Measurements from ENCODE around the gene PROK1. TPM values are rescaled to one million over a fixed set of nuclear protein-coding genes. Genes with fewer than 3 reads are reported as not detected.

The PROK1 gene
- total RNA-seq, 6 experiments from 2014 or later: not detected

DNA sequence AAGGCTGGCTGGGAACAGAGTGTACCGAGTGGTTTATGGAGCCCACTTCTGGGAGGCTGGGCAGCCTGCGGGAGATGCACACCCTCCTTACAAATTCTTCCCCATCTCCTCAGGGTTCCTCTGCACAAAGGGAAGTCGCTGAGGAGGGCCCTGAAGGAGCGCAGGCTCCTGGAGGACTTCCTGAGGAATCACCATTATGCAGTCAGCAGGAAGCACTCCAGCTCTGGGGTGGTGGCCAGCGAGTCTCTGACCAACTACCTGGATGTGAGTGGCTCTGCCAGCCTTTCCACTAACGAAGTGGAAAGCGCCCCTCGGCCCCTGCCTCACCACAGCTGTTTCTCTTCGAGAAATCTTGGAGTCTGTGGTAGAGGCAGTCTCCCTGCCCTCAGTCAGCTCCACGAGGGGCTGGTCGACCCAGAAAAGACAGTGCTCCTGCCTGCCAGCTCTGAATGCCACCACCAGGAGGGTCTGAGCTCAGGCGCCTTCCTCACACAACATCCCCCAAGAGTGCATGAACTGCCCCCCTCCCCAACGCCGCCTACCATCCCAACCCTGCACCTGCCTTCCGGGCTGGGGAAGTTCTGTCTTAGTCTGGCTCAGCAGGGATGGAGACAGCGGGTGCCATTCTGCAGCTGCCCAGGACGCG, 31.8 kb downstream of the PROK1 start:
- Mint-ChIP-seq H3K27ac (no peak overlapping the region), H3K9me3 (no peaks in the 10 kb centered on the region), H3K36me3 (ENCODE audit: low read depth) (no peaks in the 10 kb centered on the region), H3K4me3 (no peak overlapping the region), H3K27me3 (ENCODE audit: insufficient read depth) (peaks cover 52% of the 10 kb centered on the region), H3K4me1 (ENCODE audit: low read depth) (peaks cover 8% of the 10 kb centered on the region)
- DNase-seq: no peak
- TF ChIP-seq, protein P1, sequence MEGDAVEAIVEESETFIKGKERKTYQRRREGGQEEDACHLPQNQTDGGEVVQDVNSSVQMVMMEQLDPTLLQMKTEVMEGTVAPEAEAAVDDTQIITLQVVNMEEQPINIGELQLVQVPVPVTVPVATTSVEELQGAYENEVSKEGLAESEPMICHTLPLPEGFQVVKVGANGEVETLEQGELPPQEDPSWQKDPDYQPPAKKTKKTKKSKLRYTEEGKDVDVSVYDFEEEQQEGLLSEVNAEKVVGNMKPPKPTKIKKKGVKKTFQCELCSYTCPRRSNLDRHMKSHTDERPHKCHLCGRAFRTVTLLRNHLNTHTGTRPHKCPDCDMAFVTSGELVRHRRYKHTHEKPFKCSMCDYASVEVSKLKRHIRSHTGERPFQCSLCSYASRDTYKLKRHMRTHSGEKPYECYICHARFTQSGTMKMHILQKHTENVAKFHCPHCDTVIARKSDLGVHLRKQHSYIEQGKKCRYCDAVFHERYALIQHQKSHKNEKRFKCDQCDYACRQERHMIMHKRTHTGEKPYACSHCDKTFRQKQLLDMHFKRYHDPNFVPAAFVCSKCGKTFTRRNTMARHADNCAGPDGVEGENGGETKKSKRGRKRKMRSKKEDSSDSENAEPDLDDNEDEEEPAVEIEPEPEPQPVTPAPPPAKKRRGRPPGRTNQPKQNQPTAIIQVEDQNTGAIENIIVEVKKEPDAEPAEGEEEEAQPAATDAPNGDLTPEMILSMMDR (IDR thresholded peaks at IDR 0.05): peak; percentile 22; the same call in 1 of the 2 replicates

DNA sequence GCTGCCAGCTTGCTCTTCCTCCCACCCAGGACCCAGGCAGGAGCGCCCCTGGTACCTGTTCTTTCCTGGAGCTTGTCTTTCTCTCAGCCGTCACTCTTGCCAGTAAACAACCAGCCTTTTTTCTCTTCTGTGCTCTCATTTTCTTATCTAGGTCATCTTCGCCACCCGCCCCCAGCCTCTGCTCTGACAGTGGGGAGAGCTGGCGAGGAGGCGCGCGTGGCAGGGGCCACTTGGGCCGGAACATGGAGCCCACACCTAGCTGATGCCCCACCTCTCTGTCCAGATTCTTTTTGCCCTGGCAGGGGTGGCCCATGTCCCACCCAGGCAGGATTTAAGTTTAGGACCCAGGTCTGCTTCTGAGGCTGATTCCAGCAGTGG, 32.3 kb downstream of the PROK1 start:
- H3K36me3 Mint-ChIP-seq (ENCODE audit: low read depth): no peaks in the 10 kb centered on the region
- DNase-seq: no peak
- TF ChIP-seq, protein P1 (IDR thresholded peaks at IDR 0.05): no peak
- no peak overlapping the region for H3K4me3 Mint-ChIP-seq
- no peak overlapping the region for H3K27ac Mint-ChIP-seq
- peaks cover 54% of the 10 kb centered on the region for H3K27me3 Mint-ChIP-seq (ENCODE audit: insufficient read depth)
- 0 out of 2 replicates have a peak, but pooled peaks cover 7% of the 10 kb centered on the region for H3K4me1 Mint-ChIP-seq (ENCODE audit: low read depth)
- no peaks in the 10 kb centered on the region for H3K9me3 Mint-ChIP-seq

DNA sequence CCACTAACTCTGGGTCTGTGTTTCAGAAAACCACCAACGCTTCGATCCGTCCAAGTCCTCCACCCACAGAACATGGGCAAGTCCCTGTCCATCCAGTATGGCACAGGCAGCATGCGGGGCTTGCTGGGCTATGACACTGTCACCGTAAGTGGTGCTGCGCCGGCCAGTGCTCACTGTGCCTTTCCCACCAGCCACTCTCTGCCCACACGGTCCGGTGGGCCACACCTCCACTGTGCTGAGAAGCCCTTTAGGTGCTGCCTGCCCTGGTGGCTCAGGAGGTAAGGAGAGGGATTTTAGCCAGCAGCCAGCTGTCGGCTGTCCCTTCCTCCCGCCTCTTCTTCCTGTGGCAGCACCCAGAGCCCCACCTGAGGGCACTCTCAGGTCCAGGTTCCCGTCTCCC, 33.9 kb downstream of the PROK1 start:
- TF ChIP-seq, protein P1 (IDR thresholded peaks at IDR 0.05): no peak
- Mint-ChIP-seq H3K4me3 (no peak overlapping the region), H3K36me3 (ENCODE audit: low read depth) (no peaks in the 10 kb centered on the region), H3K27ac (no peak overlapping the region), H3K27me3 (ENCODE audit: insufficient read depth) (peaks cover 50% of the 10 kb centered on the region), H3K9me3 (no peaks in the 10 kb centered on the region), H3K4me1 (ENCODE audit: low read depth) (0 out of 2 replicates have a peak, but pooled peaks cover 7% of the 10 kb centered on the region)
- DNase-seq: no peak

DNA sequence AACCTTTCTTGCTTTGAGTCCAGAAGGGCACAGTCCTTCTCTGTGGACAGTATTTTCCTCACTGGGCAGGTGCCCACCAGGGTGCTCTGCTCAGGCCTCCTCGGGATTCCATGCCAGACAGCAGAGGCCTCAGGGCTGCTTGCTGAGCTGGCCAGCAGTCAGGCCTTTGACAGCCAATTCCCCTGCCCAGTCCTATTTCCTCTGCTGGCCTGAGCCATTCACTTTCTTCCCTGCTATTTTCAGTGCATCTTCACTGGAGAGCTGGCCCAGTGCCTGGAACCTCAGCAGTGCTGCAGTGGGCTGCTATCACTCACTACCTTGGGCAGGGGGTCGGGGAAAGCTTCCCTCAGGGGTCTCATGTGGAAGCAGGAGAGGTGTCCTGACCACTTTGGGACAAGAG, 34.8 kb downstream of the PROK1 start:
- Mint-ChIP-seq H3K9me3 (no peaks in the 10 kb centered on the region), H3K4me3 (no peak overlapping the region), H3K4me1 (ENCODE audit: low read depth) (0 out of 2 replicates have a peak, but pooled peaks cover 7% of the 10 kb centered on the region), H3K36me3 (ENCODE audit: low read depth) (no peaks in the 10 kb centered on the region), H3K27ac (no peak overlapping the region), H3K27me3 (ENCODE audit: insufficient read depth) (peaks cover 48% of the 10 kb centered on the region)
- TF ChIP-seq, protein P1 (IDR thresholded peaks at IDR 0.05): no peak
- DNase-seq: no peak

DNA sequence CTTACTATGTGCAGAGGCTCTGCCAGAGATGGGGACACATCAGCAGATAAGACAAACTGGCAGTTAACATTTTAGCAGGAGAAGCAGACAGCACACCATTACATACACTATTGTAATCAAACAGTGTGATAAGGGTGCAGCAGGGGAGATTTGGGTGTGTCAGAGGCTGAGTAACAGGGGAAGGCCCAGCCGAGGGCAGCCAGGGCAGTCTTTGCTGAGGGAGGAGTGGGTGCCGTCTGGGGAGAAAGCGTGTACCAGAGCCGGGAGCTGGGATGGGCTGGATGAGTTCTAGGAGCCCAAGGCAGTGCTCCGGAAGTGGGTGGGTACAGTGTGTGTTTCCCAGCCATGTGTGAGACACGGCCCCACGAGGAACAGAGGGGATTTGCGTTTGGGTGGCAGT, 36.8 kb downstream of the PROK1 start:
- H3K4me1 Mint-ChIP-seq (ENCODE audit: low read depth): 0 out of 2 replicates have a peak, but pooled peaks cover 7% of the 10 kb centered on the region
- no peak for DNase-seq
- peaks cover 48% of the 10 kb centered on the region for H3K27me3 Mint-ChIP-seq (ENCODE audit: insufficient read depth)
- TF ChIP-seq, protein P1 (IDR thresholded peaks at IDR 0.05): no peak
- H3K36me3 Mint-ChIP-seq (ENCODE audit: low read depth): no peaks in the 10 kb centered on the region
- H3K4me3 Mint-ChIP-seq: no peak overlapping the region
- no peaks in the 10 kb centered on the region for H3K9me3 Mint-ChIP-seq
- H3K27ac Mint-ChIP-seq: no peak overlapping the region

Data from HFFc6 (cell line).